Panc1 (cell line): ENCODE results near the gene TRAPPC10. TPM values are rescaled to one million over a fixed set of nuclear protein-coding genes. Genes with fewer than 3 reads are reported as not detected.

Experiments used
- ATAC-seq: fragments of 200-7000 bp; cut with Tn5 transposase; 2 replicates; pipeline ENCODE4 v1.9.1; 2020; ENCODE audit warnings: mild to moderate bottlenecking, moderate library complexity
- BruUV-seq: library from RNA; stranded (reverse); fragments of 400-500 nt; replicated peaks from 2 replicates; lab custom pipeline; 2021; lab: Mats Ljungman, UMichigan
- CTCF ChIA-PET: fragments of 300-600 bp; sonication (Branson Sonifier 250); formaldehyde crosslinking; loops from one replicate; lab custom pipeline; 2022; ENCODE audit warnings: antibody characterized with exemption; lab: Charles Lee
- POLR2A ChIA-PET: fragments of 300-600 bp; sonication (Branson Sonifier 250); formaldehyde crosslinking; loops from one replicate; lab custom pipeline; 2022; ENCODE audit warnings: antibody characterized with exemption; lab: Charles Lee
- DNase-seq: peaks from one replicate; pipeline ENCODE4 v3.0.0-alpha.2; 2010; ENCODE audit warnings: low read depth, low spot score
- H3K27ac ChIP-seq: 2 replicates; pipeline ENCODE4 v1.5.1; 2011; ENCODE audit warnings: mild to moderate bottlenecking, low read length, inconsistent platforms
- H3K27me3 ChIP-seq: fragments of 200-500 bp; sonication (Bioruptor generic); 2 replicates; pipeline ENCODE4 v1.6.0; 2014; ENCODE audit warnings: low read length, inconsistent platforms; ENCODE audit not compliant: control insufficient read depth, insufficient read depth
- H3K36me3 ChIP-seq: fragments of 200-500 bp; sonication (Bioruptor generic); 2 replicates; pipeline ENCODE4 v1.5.1; 2014; ENCODE audit warnings: inconsistent platforms, mild to moderate bottlenecking, low read length, moderate library complexity; ENCODE audit not compliant: control insufficient read depth, insufficient read depth
- H3K4me1 ChIP-seq: 2 replicates; pipeline ENCODE4 v1.5.1; 2011; ENCODE audit warnings: inconsistent platforms, mild to moderate bottlenecking, low read length, moderate library complexity; ENCODE audit not compliant: control insufficient read depth, insufficient read depth
- H3K4me3 ChIP-seq, 2 experiments: 2 replicates each; pipeline ENCODE4 v1.5.1; 2011 to 2012; ENCODE audit warnings: low read depth in 2 of 2, low read length in 2 of 2, mild to moderate bottlenecking in 2 of 2, inconsistent platforms in 1 of 2, moderate library complexity in 1 of 2
- H3K9me3 ChIP-seq: fragments of 200-500 bp; sonication (Bioruptor generic); 2 replicates; pipeline ENCODE4 v1.5.1; 2014; ENCODE audit warnings: low read depth, mild to moderate bottlenecking, inconsistent platforms, low read length, moderate library complexity; ENCODE audit not compliant: control insufficient read depth, insufficient read depth
- POLR2AphosphoS5 ChIP-seq: IDR thresholded peaks from 2 replicates; pipeline ENCODE4 v1.6.1; 2012; ENCODE audit warnings: mild to moderate bottlenecking, low read depth, low read length, moderate library complexity
- SIN3A ChIP-seq: IDR thresholded peaks from 2 replicates; pipeline ENCODE4 v1.6.1; 2012; ENCODE audit warnings: low read depth, mild to moderate bottlenecking, low read length, moderate library complexity, borderline replicate concordance; ENCODE audit not compliant: insufficient read depth
- TCF7L2 ChIP-seq: IDR thresholded peaks from 2 replicates; pipeline ENCODE4 v1.6.1; 2011; ENCODE audit warnings: mild to moderate bottlenecking, low read depth, low read length, inconsistent platforms
- in situ Hi-C: cut with HindIII; loops from 2 replicates; pipeline ENCODE4 v1.10.0; 2016; ENCODE audit warnings: low sequenced_read_pairs, low pct_unique_long_range_greater_than_20kb
- intact Hi-C: fragments of 100-400 bp; cut with micrococcal nuclease; formaldehyde crosslinking; loops from one replicate; pipeline ENCODE4 v1.10.0; 2022; ENCODE audit not compliant: unreplicated experiment
- total RNA-seq: library from RNA; stranded (reverse); gene quantifications from one replicate; pipeline ENCODE4 v1.2.1, GENCODE V29; 2021; ENCODE audit not compliant: unreplicated experiment
- TF ChIP-seq, protein P1 (sequence below): fragments of 450-650 bp; IDR thresholded peaks from 2 replicates; pipeline ENCODE4 v1.5.1; 2017; ENCODE audit warnings: mild to moderate bottlenecking
- TF ChIP-seq, protein P2 (sequence below), 2 experiments: IDR thresholded peaks; 2 replicates each; pipeline ENCODE4 v1.6.1; 2011 to 2012; ENCODE audit warnings: low read depth in 2 of 2, control low read depth in 1 of 2, low read length in 1 of 2, mild to moderate bottlenecking in 1 of 2, moderate library complexity in 1 of 2; ENCODE audit not compliant: insufficient read depth in 1 of 2

Gene TRAPPC10
- total RNA-seq, 1 experiment from 2014 or later, result 34.5 TPM

DNA sequence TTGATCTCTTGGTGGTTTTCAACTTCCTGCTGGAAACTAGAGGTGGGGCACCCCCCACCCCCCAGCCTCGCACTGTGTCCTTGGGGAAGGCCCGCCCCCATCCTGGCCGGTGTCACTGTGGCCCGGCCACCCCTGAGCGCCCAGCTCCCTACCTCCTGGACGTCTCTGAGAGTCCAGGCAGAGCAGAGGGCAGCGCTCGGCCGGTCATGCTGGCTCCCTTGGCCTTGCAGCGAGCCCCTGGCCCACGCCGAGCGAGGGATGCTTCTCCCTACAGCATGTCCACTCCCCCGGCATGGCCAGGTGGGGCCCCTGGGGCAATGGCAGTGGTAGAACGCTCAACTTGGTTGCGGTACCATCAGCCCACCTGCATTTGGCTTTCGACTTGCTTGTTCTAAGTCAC, 28.7 kb upstream of the TRAPPC10 start:
- ChIA-PET POLR2A (no interaction called here), CTCF (interaction anchor here (0.6 kb wide), 1 partner anchor 98 kb away, joined by 6 read pairs; no protein-coding TSS in a partner anchor)
- DNase-seq (no peak), ATAC-seq (no peak)
- Histone ChIP-seq H3K9me3 (no peaks in the 10 kb centered on the region), H3K36me3 (no peaks in the 10 kb centered on the region), H3K27ac (no peak overlapping the region), H3K4me1 (no peaks in the 10 kb centered on the region), H3K27me3 (no peaks in the 10 kb centered on the region), H3K4me3 (no peak overlapping the region)
- in situ Hi-C loops, result no loop called here
- intact Hi-C loops, result no loop called here
- TF ChIP-seq SIN3A, result no peak
- TF ChIP-seq, protein P1, sequence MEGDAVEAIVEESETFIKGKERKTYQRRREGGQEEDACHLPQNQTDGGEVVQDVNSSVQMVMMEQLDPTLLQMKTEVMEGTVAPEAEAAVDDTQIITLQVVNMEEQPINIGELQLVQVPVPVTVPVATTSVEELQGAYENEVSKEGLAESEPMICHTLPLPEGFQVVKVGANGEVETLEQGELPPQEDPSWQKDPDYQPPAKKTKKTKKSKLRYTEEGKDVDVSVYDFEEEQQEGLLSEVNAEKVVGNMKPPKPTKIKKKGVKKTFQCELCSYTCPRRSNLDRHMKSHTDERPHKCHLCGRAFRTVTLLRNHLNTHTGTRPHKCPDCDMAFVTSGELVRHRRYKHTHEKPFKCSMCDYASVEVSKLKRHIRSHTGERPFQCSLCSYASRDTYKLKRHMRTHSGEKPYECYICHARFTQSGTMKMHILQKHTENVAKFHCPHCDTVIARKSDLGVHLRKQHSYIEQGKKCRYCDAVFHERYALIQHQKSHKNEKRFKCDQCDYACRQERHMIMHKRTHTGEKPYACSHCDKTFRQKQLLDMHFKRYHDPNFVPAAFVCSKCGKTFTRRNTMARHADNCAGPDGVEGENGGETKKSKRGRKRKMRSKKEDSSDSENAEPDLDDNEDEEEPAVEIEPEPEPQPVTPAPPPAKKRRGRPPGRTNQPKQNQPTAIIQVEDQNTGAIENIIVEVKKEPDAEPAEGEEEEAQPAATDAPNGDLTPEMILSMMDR, result no peak
- TF ChIP-seq, protein P2, sequence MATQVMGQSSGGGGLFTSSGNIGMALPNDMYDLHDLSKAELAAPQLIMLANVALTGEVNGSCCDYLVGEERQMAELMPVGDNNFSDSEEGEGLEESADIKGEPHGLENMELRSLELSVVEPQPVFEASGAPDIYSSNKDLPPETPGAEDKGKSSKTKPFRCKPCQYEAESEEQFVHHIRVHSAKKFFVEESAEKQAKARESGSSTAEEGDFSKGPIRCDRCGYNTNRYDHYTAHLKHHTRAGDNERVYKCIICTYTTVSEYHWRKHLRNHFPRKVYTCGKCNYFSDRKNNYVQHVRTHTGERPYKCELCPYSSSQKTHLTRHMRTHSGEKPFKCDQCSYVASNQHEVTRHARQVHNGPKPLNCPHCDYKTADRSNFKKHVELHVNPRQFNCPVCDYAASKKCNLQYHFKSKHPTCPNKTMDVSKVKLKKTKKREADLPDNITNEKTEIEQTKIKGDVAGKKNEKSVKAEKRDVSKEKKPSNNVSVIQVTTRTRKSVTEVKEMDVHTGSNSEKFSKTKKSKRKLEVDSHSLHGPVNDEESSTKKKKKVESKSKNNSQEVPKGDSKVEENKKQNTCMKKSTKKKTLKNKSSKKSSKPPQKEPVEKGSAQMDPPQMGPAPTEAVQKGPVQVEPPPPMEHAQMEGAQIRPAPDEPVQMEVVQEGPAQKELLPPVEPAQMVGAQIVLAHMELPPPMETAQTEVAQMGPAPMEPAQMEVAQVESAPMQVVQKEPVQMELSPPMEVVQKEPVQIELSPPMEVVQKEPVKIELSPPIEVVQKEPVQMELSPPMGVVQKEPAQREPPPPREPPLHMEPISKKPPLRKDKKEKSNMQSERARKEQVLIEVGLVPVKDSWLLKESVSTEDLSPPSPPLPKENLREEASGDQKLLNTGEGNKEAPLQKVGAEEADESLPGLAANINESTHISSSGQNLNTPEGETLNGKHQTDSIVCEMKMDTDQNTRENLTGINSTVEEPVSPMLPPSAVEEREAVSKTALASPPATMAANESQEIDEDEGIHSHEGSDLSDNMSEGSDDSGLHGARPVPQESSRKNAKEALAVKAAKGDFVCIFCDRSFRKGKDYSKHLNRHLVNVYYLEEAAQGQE (IDR thresholded peaks at IDR 0.05; ENCODE audit: insufficient read depth in 1 of 2, low read depth in 2 of 2, low read length in 1 of 2), result no peak
- no peak for TF ChIP-seq POLR2AphosphoS5
- no peak for TF ChIP-seq TCF7L2
- no TSS peak for BruUV-seq

DNA sequence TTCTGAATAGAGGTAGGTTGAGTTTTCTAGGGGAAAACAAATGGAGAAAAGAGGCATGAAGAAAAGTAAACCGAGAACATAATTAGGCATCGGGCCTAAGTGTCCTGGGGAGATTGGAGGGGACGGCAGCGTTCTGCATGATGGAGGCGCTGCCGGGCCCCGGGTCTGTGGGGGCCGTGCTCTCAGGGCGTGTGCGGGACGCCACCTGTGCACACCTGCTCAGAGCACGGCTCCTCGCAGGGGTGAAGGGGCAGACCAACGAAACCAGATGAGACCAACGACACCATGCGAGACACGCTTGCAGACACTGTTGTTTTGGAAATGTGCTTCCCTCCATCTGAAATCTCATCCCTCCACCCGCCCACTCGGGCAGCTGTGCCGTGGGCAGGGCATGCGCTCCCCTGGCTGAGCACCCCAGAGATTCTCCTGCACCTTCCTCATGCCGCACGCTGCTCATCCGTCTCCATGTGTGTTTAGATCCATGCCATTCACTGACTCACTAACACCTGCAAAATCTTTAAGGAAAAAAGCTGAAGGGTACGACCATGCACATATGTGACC, 28.2 kb upstream of the TRAPPC10 start:
- TF ChIP-seq, protein P1, result no peak
- TF ChIP-seq POLR2AphosphoS5, result no peak
- H3K27ac ChIP-seq, result no peak overlapping the region
- ChIA-PET POLR2A (no interaction called here), CTCF (interaction anchor here (0.6 kb wide), 1 partner anchor 8 kb away, joined by 8 read pairs; no protein-coding TSS in a partner anchor)
- H3K9me3 ChIP-seq, result no peaks in the 10 kb centered on the region
- no peaks in the 10 kb centered on the region for H3K36me3 ChIP-seq
- ATAC-seq, result no peak
- in situ Hi-C loops, result no loop called here
- intact Hi-C loops, result no loop called here
- TSS peak; percentile 73 for BruUV-seq
- no peaks in the 10 kb centered on the region for H3K27me3 ChIP-seq
- DNase-seq, result no peak
- no peak overlapping the region for H3K4me3 ChIP-seq
- no peaks in the 10 kb centered on the region for H3K4me1 ChIP-seq
